SU-DHL-6 (cell line): ENCODE measurements around the gene RAB27B.
"Not testable (repeated sequence)": the region's sequence is repeated elsewhere in the genome, so short reads cannot be mapped to it uniquely, and the experiment has no call there.

Experiments
- H2AFZ ChIP-seq: fragments of 200-600 bp; sonication (generic); 2 replicates; pipeline ENCODE4 v1.6.1; 2014; ENCODE audit warnings: low read depth, mild to moderate bottlenecking, moderate library complexity, mixed read lengths, antibody characterized with exemption, low read length; ENCODE audit not compliant: severe bottlenecking
- H3F3A ChIP-seq: fragments of 200-600 bp; shearing (Covaris generic); 2 replicates; pipeline ENCODE4 v1.6.0; 2016; ENCODE audit warnings: antibody characterized with exemption, mild to moderate bottlenecking; ENCODE audit not compliant: insufficient read depth
- H3K27ac ChIP-seq: fragments of 200-600 bp; sonication (generic); 2 replicates; pipeline ENCODE4 v1.5.1; 2016; ENCODE audit warnings: low read depth, mild to moderate bottlenecking, low read length, moderate library complexity, mixed read lengths
- H3K27me3 ChIP-seq: fragments of 200-600 bp; sonication (generic), shearing (Covaris generic); 2 replicates; pipeline ENCODE4 v1.6.0; 2014; ENCODE audit warnings: mild to moderate bottlenecking, low read length
- H3K36me3 ChIP-seq: fragments of 200-600 bp; sonication (generic); 2 replicates; pipeline ENCODE4 v1.6.1; 2014; ENCODE audit warnings: mild to moderate bottlenecking, low read length, mixed read lengths
- H3K4me2 ChIP-seq: fragments of 300-600, 200-600 bp; shearing (Covaris generic), sonication (generic); 2 replicates; pipeline ENCODE4 v1.6.0; 2014; ENCODE audit warnings: low read length, low read depth, mild to moderate bottlenecking; ENCODE audit not compliant: poor library complexity, severe bottlenecking
- H3K4me3 ChIP-seq: fragments of 200-600 bp; sonication (generic); 2 replicates; pipeline ENCODE4 v1.5.1; 2014; ENCODE audit warnings: antibody characterized with exemption, low read length, mild to moderate bottlenecking, mixed read lengths; ENCODE audit not compliant: insufficient read depth, poor library complexity, severe bottlenecking
- H3K79me2 ChIP-seq: fragments of 200-600 bp; sonication (generic); 2 replicates; pipeline ENCODE4 v1.6.1; 2014; ENCODE audit warnings: mild to moderate bottlenecking, low read length, moderate library complexity; ENCODE audit not compliant: insufficient read depth
- H3K9ac ChIP-seq: fragments of 200-600 bp; sonication (generic); 2 replicates; pipeline ENCODE4 v1.7.0; 2014; ENCODE audit warnings: mild to moderate bottlenecking, low read length
- H3K9me2 ChIP-seq: fragments of 200-600 bp; sonication (generic); replicated peaks from 2 replicates; pipeline ENCODE4 v1.6.1; 2014; ENCODE audit warnings: low read length; ENCODE audit not compliant: insufficient read depth
- H3K9me3 ChIP-seq: fragments of 200-600 bp; sonication (generic); 2 replicates; pipeline ENCODE4 v1.6.1; 2014; ENCODE audit warnings: low read length, mixed read lengths; ENCODE audit not compliant: insufficient read depth
- H4K20me1 ChIP-seq: fragments of 200-600 bp; sonication (generic); 2 replicates; pipeline ENCODE4 v1.6.1; 2014; ENCODE audit warnings: low read depth, mild to moderate bottlenecking, antibody characterized with exemption, low read length, moderate library complexity, mixed read lengths
- CTCF ChIP-seq: fragments of 200-600 bp; sonication (generic); IDR thresholded peaks from one replicate; pipeline ENCODE4 v1.5.1; 2017; ENCODE audit warnings: antibody characterized with exemption, mild to moderate bottlenecking, low read length, moderate library complexity; ENCODE audit not compliant: insufficient read depth, poor library complexity, severe bottlenecking
- EZH2phosphoT487 ChIP-seq: fragments of 200-600 bp; sonication (generic), shearing (Covaris generic); conservative IDR thresholded peaks from 2 replicates; pipeline ENCODE4 v1.6.1; 2018; ENCODE audit warnings: mild to moderate bottlenecking, antibody characterized with exemption, low read length, moderate library complexity, mixed read lengths

RAB27B gene

GRCh38 chr18:54807303-54807702, 21.0 kb upstream of the RAB27B start:
- H3K9me3 ChIP-seq, result no peaks in the 10 kb centered on the region
- no peak overlapping the region for H3K4me2 ChIP-seq
- no peaks in the 10 kb centered on the region for H3K79me2 ChIP-seq
- no peaks in the 10 kb centered on the region for H4K20me1 ChIP-seq
- no peak overlapping the region for H3K4me3 ChIP-seq
- H3K27me3 ChIP-seq, result no peaks in the 10 kb centered on the region
- H3K36me3 ChIP-seq, result no peaks in the 10 kb centered on the region
- H3K9ac ChIP-seq, result no peak overlapping the region
- no peak overlapping the region for H2AFZ ChIP-seq
- no peaks in the 10 kb centered on the region for H3F3A ChIP-seq
- TF ChIP-seq EZH2phosphoT487 (no peak), CTCF (no peak)
- H3K27ac ChIP-seq, result no peak overlapping the region
- no peaks in the 10 kb centered on the region for H3K9me2 ChIP-seq

DNA sequence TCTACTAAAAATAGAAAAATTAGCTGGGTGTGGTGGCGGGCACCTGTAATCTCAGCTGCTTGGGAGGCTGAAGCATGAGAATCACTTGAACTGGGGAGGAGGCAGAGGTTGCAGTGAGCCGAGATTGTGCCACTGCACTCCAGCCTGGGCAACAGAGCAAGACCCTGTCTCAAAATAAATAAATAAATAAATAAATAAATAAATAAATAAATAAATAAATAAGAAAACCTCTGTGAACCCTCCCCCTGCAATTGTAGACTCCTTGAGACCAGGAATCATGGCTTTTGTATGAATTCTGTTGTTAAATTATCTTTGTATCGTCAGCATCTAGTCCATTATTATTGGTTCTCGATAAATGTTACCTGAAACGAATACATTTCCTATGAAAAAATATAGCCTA, 17.6 kb upstream of the RAB27B start:
- not testable (repeated sequence) for H3K9ac ChIP-seq, H2AFZ ChIP-seq, H3K27ac ChIP-seq, H3F3A ChIP-seq, H3K79me2 ChIP-seq, H3K9me3 ChIP-seq, H3K4me3 ChIP-seq, H3K4me2 ChIP-seq, H3K27me3 ChIP-seq, H4K20me1 ChIP-seq, H3K9me2 ChIP-seq, H3K36me3 ChIP-seq

GRCh38 chr18:54812885-54813284, 15.4 kb upstream of the RAB27B start:
- Histone ChIP-seq H3F3A (no peaks in the 10 kb centered on the region), H3K9me2 (no peaks in the 10 kb centered on the region), H3K4me3 (no peak overlapping the region), H4K20me1 (no peaks in the 10 kb centered on the region), H2AFZ (no peak overlapping the region), H3K79me2 (no peaks in the 10 kb centered on the region), H3K27ac (no peak overlapping the region), H3K27me3 (no peaks in the 10 kb centered on the region), H3K9ac (no peak overlapping the region), H3K36me3 (no peaks in the 10 kb centered on the region), H3K9me3 (no peaks in the 10 kb centered on the region), H3K4me2 (no peak overlapping the region)
- no peak for TF ChIP-seq CTCF
- no peak for TF ChIP-seq EZH2phosphoT487

DNA sequence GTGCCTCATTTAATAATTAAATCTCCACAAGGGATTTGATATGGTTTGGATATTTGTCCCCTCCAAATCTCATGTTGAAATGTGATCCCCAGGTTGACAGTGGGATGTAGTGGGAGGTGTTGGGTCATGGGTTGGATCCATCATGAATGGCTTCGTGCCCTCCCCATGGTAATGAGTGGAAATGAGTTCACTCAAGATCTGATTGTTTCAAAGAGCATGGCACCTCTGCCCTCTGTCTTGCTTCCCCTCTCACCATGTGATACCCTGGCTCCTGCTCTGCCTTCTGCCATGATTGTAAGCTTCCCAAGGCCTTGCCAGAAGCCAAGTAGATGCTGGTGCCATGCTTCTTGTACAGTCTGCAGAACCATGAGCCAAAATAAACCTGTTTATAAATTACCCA, 15.0 kb upstream of the RAB27B start:
- H3K36me3 ChIP-seq, result no peaks in the 10 kb centered on the region
- no peak overlapping the region for H3K4me2 ChIP-seq
- H3K79me2 ChIP-seq, result no peaks in the 10 kb centered on the region
- H3K4me3 ChIP-seq, result no peak overlapping the region
- H3K27ac ChIP-seq, result no peak overlapping the region
- H3K9ac ChIP-seq, result no peak overlapping the region
- no peaks in the 10 kb centered on the region for H4K20me1 ChIP-seq
- TF ChIP-seq CTCF (no peak), EZH2phosphoT487 (no peak)
- no peak overlapping the region for H2AFZ ChIP-seq
- no peaks in the 10 kb centered on the region for H3K27me3 ChIP-seq
- no peaks in the 10 kb centered on the region for H3F3A ChIP-seq
- no peaks in the 10 kb centered on the region for H3K9me2 ChIP-seq
- no peaks in the 10 kb centered on the region for H3K9me3 ChIP-seq
